KBM-7 (cell line): Measurements from ENCODE around the gene ZG16.

Experiments
- DNase-seq: peaks from one replicate; pipeline ENCODE4 v3.0.0-alpha.2; 2015
- in situ Hi-C: fragments of 300-500 bp; cut with MboI; formaldehyde crosslinking; loops from 2 replicates; pipeline ENCODE4 v1.14.3; 2020; ENCODE audit warnings: low sequenced_read_pairs, low pct_unique_long_range_greater_than_20kb, mixed read lengths

ZG16 gene

DNA sequence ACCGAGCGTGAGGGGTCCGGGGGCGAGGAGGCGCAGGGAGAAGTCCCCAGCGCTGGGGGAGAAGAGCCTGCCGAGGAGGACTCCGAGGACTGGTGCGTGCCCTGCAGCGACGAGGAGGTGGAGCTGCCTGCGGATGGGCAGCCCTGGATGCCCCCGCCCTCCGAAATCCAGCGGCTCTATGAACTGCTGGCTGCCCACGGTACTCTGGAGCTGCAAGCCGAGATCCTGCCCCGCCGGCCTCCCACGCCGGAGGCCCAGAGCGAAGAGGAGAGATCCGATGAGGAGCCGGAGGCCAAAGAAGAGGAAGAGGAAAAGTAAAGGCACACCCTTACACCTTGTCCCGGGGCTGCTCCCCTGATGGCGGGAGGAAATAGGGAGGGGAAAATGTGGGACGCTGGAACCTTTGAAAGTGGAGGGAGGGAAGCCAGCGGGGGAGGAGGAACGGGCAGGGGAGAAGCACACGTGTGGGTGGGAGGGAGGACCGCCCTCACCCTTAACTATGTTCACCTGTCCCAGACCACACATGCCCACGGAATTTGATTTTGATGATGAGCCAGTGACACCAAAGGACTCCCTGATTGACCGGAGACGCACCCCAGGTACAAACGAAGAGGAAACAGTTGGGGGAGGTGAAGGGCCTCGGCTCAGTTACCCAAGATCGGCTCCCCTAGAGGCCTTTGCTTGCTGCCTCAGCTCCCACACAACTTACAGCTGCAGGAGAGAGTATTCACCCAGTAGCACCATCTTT, 38.8 kb downstream of the ZG16 start:
- peak; percentile 81 for DNase-seq
- in situ Hi-C loops: no loop called here

DNA sequence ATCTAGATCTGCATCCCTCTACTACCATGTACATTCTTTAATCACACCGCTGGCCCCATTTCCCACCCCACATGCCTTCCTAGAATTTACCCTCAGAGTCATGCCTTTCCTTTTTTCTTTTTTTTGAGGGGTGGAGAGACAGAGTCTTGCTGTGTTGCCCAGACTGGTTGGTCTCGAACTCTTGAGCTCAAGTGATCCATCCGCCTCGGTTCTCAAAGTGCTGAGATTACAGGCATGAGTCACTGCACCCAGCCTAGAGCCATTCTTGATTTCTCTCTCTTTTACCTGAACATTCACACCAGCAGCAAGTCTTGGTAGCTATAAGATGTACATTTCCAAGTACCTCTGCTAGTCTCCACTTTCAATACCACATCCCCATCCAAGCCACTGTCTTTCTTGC, 40.0 kb downstream of the ZG16 start:
- in situ Hi-C loops: no loop called here
- DNase-seq: no peak

DNA sequence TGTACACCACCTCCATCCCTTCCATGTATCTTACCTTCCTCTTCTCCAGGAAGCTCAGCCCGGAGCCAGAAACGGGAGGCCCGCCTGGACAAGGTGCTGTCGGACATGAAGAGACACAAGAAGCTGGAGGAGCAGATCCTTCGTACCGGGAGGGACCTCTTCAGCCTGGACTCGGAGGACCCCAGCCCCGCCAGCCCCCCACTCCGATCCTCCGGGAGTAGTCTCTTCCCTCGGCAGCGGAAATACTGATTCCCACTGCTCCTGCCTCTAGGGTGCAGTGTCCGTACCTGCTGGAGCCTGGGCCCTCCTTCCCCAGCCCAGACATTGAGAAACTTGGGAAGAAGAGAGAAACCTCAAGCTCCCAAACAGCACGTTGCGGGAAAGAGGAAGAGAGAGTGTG, 41.5 kb downstream of the ZG16 start:
- DNase-seq: no peak
- in situ Hi-C loops: no loop called here

DNA sequence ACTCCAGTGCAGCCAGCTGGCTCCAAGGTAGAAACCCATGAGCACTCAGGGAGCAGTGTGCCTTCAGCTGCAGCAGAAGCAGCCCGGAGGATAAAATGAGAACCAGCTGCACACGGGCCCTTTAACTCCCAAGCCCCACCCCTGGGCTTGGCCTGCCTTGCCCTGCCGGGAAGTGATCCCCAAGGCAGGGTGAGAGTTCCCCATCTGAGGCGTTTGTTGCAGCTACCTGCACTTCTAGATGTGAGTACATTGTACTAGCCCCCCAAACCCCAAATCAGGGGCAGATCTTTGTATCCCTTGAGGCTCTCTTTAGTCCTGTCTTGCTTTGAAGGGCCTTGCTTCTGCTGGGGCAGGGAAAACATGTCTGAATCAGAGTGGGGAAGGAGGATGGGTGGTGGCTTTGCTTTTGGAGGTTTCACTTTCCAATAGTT, 42.2 kb downstream of the ZG16 start, which contains the start of gene MVP:
Gene MVP (plus strand): TSS at position 192 of the 431 bp plus-strand sequence. CDS start 10,088 bp downstream, outside the sequence.
- in situ Hi-C loops: no loop called here
- DNase-seq: peak; percentile 51

DNA sequence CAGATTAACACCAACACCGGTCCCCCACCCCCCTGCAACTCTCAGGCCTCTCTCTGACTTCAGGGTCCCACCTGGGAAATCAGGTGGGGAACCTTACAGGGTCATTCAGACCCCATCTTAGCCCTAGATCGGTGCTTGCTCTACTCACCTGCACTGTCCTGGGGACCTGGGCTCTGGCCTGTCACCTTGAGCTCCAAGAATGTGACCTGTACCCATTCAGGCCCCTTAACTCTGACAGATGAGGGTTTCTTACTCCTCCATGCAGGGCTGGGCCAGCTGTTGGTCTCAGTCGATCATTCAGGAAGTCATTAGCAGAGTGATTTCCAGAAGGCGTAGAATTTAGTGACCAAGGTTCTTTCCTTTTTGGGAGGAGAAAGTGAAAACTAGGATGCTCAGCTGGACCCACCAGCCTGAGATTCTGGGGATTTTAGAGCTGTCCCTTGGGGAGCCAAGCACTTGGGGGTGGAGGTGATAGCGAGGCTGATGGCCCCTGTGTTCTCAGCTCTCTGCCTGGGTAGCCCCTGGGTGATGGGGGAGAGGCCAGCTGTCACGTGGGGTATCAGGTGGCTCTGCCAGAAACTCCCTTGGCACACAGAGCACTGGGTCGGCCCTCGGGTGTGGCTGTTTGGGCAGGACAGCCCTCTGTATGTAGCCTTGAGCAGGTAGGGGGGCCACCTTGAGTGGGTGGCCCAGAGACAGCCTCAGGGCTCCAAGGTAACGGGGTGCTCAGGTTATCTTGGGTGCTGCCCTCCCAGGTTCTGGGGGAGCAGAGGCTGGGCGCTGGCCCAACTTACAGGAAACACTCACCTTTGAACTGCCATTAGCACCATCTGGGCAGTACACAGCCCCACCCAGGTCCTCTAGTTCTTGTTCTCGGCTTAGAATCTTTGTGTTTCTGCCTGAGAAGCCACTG, 42.9 kb downstream of the ZG16 start:
- no peak for DNase-seq
- in situ Hi-C loops: no loop called here

DNA sequence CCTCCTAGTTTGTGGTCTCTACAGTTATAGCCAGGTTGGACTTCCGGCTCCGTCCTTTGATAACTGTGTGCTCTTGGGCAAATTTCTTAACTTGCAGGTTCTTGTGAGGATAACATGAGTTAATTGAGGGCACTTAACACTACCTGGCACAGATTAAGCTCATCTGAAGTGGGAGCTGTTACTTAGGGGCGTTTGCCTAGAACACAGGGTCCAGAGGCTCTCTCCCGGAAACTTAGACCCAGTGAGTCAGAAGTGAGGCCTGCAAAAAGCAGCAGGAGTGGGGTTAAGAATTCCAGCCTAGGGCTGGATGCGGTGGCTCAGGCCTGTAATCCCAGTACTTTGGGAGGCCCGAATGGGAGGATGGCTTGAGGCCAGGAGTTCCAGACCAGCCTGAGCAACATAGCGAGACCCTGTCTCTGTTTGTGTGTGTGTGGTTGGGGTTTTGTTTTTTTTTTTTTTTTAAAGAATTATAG, 43.6 kb downstream of the ZG16 start:
- DNase-seq: no peak
- in situ Hi-C loops: no loop called here

DNA sequence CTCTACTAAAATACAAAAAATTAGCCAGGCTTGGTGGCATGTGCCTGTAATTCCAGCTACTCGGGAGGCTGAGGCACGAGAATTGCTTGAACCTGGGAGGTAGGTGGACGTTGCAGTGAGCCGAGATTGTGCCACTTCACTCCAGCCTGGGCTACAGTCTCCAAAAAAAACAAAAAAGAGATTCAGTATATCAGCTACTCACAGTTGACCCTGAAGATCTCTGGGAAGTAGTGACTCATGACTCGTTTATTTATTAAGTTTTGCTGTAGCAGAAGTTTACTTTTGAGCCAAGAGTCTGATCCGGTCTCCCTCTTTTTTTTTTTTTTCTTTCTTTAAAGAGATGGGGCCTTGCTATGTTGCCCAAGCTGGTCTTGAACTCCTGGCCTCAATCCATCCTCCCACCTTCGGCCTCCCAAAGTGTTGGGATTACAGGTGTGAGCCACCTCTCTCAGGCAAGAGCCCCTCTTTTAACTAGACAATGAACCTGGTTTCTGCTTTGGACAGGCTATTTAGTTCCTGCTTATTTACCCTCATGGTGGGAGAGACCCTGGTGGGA, 46.6 kb downstream of the ZG16 start:
- in situ Hi-C loops: no loop called here
- no peak for DNase-seq

DNA sequence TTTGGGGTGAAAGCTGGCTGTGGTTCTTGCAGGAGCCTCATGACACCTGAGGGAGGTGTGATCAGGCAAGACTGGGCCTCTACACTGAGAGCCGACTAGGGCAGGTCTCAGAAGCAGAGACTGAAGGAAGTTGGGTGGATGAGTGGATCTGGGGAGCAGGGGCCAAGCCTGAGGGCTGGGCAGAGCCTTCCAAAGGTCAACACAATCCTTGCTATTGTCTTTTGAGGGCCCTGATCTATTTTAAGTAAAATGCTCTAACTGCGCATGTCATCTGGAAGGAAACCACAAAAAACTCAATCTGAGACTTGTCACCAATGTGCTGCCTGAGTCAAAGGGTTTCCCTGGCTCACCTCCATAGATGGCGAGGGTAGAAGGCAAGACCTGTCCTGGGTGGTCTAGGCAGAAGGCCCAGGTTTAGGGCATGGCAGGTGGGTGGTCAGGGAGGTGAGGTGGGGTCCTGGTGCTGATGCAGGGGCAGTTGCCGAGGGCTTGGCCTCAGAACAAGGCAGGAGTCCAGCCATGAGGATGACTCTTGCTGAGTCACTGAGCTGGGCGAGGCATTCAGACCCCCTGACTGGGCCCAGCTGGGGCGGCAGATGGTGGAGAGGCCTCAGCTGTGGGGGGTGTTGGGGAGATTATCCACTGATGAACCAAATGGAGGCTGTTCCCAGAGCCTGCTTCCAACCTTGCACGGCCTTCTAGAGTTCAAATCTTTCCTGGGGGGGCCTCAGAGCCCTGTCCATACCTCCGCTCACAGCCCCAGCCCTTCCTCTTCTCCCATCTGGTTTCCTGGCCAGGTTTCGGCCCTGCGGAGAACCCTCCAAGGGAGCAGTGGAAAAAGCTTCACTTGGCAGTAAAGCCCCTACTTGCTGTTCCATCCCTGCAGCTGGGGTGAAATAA, 47.3 kb downstream of the ZG16 start:
- in situ Hi-C loops: no loop called here
- DNase-seq: peak; percentile 16

DNA sequence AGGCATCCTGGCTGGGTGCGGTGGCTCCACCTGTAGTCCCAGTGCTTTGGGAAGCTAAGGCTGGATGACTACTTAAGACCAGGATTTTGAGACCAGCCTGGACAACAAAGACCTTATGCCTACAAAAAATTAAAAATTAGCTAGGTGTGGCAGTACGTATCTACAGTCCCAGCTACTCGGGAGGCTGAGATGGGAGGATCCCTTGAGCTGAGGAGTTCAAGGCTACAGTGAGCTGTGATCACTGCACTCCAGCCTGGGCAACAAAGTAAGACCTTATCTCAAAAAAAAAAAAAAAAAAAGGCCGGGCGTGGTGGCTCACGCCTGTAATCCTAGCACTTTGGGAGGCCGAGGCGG, 48.3 kb downstream of the ZG16 start:
- in situ Hi-C loops: no loop called here

DNA sequence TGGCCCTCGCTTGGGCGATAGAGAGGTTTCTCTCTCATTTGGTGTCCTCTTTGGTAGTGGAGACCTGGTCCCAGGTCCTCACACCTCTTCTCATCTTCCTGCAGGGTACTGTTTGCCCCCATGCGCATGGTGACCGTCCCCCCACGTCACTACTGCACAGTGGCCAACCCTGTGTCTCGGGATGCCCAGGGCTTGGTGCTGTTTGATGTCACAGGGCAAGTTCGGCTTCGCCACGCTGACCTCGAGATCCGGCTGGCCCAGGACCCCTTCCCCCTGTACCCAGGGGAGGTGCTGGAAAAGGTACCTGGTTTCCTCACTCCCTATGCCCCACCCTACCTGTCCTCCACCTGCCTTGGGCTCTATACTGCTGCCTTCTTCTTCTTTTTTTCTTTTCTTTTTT, 52.7 kb downstream of the ZG16 start:
- in situ Hi-C loops: loop anchor here (10.0 kb wide), 1 partner anchor 64 kb away; the partner anchor contains the start of gene SEZ6L2
- no peak for DNase-seq

More for the DNA sequence above, 48.3 kb downstream of the ZG16 start:
- DNase-seq: no peak

DNA sequence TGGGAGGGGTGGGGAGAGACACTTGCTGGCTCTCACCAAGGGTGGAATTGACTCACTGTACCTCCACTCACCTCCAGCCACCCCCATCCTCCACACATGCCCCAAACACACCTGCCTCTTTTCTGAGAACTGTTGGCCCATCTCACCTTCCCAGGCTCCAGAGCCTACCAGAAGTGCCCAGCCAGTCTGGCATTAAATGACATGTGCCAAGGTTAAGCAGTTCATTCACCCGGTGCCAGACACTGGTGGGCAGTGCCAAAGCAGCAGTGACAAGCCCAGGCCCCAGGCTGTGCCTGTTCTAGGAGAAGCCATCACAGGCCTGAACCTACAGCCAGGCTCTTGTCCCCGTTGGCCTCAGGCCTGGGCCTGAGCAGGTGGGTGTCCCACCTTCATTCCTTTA, 53.4 kb downstream of the ZG16 start:
- no peak for DNase-seq
- in situ Hi-C loops: loop anchor here (10.0 kb wide), 1 partner anchor 63 kb away; the partner anchor contains the start of gene SEZ6L2
